Measurements from ENCODE around the gene KLF6. TPM values are rescaled to one million over a fixed set of nuclear protein-coding genes. Genes with fewer than 3 reads are reported as not detected.

The KLF6 gene
- polyA plus RNA-seq, 1 donor from 2014 or later: 10.4 TPM

- Histone ChIP-seq H3K9me2 (ENCODE audit: insufficient read depth, low read length) (no peaks in the 10 kb centered on the region), H3K9ac (ENCODE audit: low read length) (no peak overlapping the region), H3K27ac (ENCODE audit: low read length) (no peak overlapping the region), H3K79me2 (replicated peaks; ENCODE audit: insufficient read depth, low read length) (no peaks in the 10 kb centered on the region), H3F3A (ENCODE audit: insufficient read depth, low read length, poor library complexity, severe bottlenecking) (no peaks in the 10 kb centered on the region), H3K4me2 (ENCODE audit: low read length) (no peak overlapping the region), H3K36me3 (ENCODE audit: insufficient read depth, low read length) (no peaks in the 10 kb centered on the region), H2AFZ (ENCODE audit: low read depth, low read length) (no peak overlapping the region), H3K27me3 (ENCODE audit: insufficient read depth, low read depth, low read length) (no peaks in the 10 kb centered on the region), H4K20me1 (ENCODE audit: insufficient read depth) (no peaks in the 10 kb centered on the region), H3K4me3 (ENCODE audit: low read length) (no peak overlapping the region), H3K9me3 (ENCODE audit: low read length) (no peaks in the 10 kb centered on the region)
- TF ChIP-seq, protein P1, sequence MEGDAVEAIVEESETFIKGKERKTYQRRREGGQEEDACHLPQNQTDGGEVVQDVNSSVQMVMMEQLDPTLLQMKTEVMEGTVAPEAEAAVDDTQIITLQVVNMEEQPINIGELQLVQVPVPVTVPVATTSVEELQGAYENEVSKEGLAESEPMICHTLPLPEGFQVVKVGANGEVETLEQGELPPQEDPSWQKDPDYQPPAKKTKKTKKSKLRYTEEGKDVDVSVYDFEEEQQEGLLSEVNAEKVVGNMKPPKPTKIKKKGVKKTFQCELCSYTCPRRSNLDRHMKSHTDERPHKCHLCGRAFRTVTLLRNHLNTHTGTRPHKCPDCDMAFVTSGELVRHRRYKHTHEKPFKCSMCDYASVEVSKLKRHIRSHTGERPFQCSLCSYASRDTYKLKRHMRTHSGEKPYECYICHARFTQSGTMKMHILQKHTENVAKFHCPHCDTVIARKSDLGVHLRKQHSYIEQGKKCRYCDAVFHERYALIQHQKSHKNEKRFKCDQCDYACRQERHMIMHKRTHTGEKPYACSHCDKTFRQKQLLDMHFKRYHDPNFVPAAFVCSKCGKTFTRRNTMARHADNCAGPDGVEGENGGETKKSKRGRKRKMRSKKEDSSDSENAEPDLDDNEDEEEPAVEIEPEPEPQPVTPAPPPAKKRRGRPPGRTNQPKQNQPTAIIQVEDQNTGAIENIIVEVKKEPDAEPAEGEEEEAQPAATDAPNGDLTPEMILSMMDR (IDR thresholded peaks at IDR 0.05; ENCODE audit: poor library complexity, severe bottlenecking): no peak
- TF ChIP-seq EZH2 (IDR thresholded peaks at IDR 0.05; ENCODE audit: borderline replicate concordance, insufficient read depth, low read length, poor library complexity, severe bottlenecking): no peak
- TF ChIP-seq TAF1 (IDR thresholded peaks at IDR 0.05; ENCODE audit: low read depth): no peak
- TF ChIP-seq RAD21 (conservative IDR thresholded peaks at IDR 0.05): no peak
- no peak for TF ChIP-seq SMC3 (conservative IDR thresholded peaks at IDR 0.05; ENCODE audit: poor library complexity)
- no peak for TF ChIP-seq REST (IDR thresholded peaks at IDR 0.05; ENCODE audit: borderline replicate concordance)
- no peak for TF ChIP-seq MXI1 (conservative IDR thresholded peaks at IDR 0.05; ENCODE audit: poor library complexity, severe bottlenecking)
These were observed 26.4 kb upstream of the KLF6 start for GRCh38 chr10:3811291-3811870.

DNA sequence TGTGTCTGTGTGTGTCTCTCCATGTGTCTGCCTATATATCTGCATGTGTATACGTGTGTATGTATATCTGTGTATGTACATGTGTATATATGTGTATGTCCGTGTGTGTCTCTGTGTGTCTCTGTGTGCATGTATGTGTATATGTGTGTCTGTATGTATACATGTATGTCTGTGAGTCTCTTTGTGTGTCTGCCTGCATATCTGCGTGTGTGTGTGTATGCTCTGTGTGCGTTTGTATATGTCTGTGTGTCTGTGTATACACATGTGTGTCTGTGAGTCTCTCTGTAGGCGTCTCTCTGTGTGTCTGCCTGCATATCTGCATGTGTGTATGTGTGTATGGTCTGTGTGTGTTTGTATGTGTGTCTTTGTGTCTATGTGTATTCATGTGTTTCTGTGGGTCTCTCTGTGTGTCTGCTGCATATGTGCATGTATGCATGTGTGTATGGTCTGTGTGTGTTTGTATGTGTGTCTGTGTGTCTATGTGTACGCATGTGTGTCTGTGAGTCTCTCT lies 23.7 kb upstream of the KLF6 start:
- TF ChIP-seq MXI1 (conservative IDR thresholded peaks at IDR 0.05; ENCODE audit: poor library complexity, severe bottlenecking): no peak
- TF ChIP-seq, protein P1 (IDR thresholded peaks at IDR 0.05; ENCODE audit: poor library complexity, severe bottlenecking): no peak
- no peak for TF ChIP-seq EP300 (conservative IDR thresholded peaks at IDR 0.05; ENCODE audit: poor library complexity, severe bottlenecking)
- TF ChIP-seq RAD21 (conservative IDR thresholded peaks at IDR 0.05): no peak
- no peak for TF ChIP-seq REST (IDR thresholded peaks at IDR 0.05; ENCODE audit: borderline replicate concordance)
- no peak for TF ChIP-seq SMC3 (conservative IDR thresholded peaks at IDR 0.05; ENCODE audit: poor library complexity)
- no peak for TF ChIP-seq EZH2 (IDR thresholded peaks at IDR 0.05; ENCODE audit: borderline replicate concordance, insufficient read depth, low read length, poor library complexity, severe bottlenecking)
- TF ChIP-seq TAF1 (IDR thresholded peaks at IDR 0.05; ENCODE audit: low read depth): no peak
- TF ChIP-seq POLR2AphosphoS5 (IDR thresholded peaks at IDR 0.05): no peak
- no peaks in the 10 kb centered on the region for H3K36me3 ChIP-seq (ENCODE audit: insufficient read depth, low read length)
- no peaks in the 10 kb centered on the region for H3F3A ChIP-seq (ENCODE audit: insufficient read depth, low read length, poor library complexity, severe bottlenecking)
- no peak overlapping the region for H3K27ac ChIP-seq (ENCODE audit: low read length)
- no peaks in the 10 kb centered on the region for H3K9me3 ChIP-seq (ENCODE audit: low read length)
- H3K9ac ChIP-seq (ENCODE audit: low read length): no peak overlapping the region
- H3K79me2 ChIP-seq (replicated peaks; ENCODE audit: insufficient read depth, low read length): no peaks in the 10 kb centered on the region
- H3K9me2 ChIP-seq (ENCODE audit: insufficient read depth, low read length): no peaks in the 10 kb centered on the region
- H3K27me3 ChIP-seq (ENCODE audit: insufficient read depth, low read depth, low read length): no peaks in the 10 kb centered on the region
- no peak overlapping the region for H2AFZ ChIP-seq (ENCODE audit: low read depth, low read length)
- H3K4me3 ChIP-seq (ENCODE audit: low read length): no peak overlapping the region
- H3K4me2 ChIP-seq (ENCODE audit: low read length): no peak overlapping the region
- no peaks in the 10 kb centered on the region for H4K20me1 ChIP-seq (ENCODE audit: insufficient read depth)

Data from neural cell (in vitro differentiated cells).